Stimulated activated CD8-positive, alpha-beta memory T cell treated with anti-CD3 and anti-CD28 coated beads, Interleukin-12 subunit alpha, Interleukin-12 subunit beta, amount 100 ng/mL, for 1 hour (primary cell): Measurements from ENCODE around the gene WSCD2.

Experiments used
- DNase-seq: peaks from one replicate; pipeline ENCODE4 v3.0.0-alpha.2; 2020; ENCODE audit warnings: low read depth

WSCD2 gene

GRCh38 chr12:108162207-108162606 lies 33.1 kb downstream of the WSCD2 start:
- no peak for DNase-seq

DNA sequence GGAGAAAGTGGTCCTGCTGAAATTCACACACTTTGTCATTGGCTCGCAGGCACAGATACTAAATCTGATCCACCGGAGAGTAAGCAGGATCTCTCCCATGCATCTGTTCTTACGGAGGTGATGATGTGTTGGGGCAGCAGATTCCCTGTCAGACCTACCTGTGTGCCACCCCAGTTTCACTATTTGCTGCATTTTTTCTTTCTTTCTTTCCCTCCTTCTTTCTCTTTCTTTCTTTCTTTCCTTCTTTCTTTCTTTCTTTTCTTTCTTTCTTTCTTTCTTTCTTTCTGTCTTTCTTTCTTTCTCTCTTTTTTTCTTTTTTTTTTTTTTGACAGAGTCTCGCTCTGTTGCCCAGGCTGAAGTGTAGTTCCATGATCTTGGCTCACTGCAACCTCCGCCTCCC lies 37.4 kb downstream of the WSCD2 start:
- no peak for DNase-seq

DNA sequence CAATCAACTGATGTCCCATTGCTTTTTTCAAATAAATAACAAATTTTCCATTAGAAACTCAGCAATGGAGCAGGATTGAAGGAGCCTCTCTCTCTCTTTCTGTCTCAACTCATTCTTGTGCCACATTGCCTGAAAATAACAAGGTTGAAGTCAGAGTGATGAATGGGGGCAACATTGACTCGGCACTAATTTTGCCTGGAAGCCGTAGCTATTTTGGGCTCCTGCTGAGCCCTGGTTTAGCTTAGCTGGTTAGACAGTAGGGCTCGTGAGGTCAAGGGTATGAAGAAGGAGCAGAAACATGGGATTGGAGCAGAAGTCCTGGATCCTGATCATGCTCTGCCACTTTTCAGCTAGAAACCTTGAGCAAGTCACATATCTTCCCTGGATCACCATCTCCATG lies 38.9 kb downstream of the WSCD2 start:
- no peak for DNase-seq

- DNase-seq: no peak
Measured at GRCh38 chr12:108169708-108170107, 40.6 kb downstream of the WSCD2 start.

DNA sequence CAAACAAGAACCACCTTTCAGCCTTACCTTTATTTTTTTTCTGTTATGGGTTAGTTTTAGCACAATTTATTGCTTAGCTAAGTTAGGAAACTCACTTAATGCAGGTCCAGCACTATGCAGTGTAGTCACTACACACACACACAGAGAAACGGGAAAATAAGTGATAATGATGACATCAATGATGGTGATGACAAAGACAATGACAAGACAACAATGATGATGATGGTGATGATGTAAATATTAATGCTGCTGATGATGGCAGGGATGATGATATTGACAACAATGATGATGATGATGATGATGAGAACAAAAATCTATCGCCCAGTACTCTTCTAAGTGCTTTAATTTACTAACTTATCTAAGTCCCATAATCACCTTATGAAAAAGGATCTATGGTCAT lies 41.1 kb downstream of the WSCD2 start:
- no peak for DNase-seq

- DNase-seq: no peak
Measured at GRCh38 chr12:108172033-108172432, 42.9 kb downstream of the WSCD2 start.

DNA sequence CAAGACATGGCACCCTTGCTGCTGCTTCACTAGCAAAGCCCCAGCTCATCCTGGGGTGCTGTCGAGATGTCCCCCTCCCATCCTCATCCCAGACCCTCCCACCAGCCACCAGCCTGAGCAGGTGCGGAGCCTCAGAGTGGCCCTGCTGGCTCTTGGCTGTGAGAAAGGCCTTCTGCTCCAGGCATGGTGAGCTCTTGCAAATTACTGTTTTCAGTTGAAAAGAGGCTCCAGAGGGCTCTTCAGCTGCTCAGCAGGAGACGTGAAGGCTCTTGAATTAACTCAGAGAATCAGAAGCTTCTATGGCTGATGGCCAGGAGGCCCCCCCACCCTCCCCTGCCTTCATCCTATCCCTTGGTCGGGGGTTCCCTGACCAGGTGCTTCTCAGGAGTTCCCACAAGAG lies 44.1 kb downstream of the WSCD2 start:
- no peak for DNase-seq

DNA sequence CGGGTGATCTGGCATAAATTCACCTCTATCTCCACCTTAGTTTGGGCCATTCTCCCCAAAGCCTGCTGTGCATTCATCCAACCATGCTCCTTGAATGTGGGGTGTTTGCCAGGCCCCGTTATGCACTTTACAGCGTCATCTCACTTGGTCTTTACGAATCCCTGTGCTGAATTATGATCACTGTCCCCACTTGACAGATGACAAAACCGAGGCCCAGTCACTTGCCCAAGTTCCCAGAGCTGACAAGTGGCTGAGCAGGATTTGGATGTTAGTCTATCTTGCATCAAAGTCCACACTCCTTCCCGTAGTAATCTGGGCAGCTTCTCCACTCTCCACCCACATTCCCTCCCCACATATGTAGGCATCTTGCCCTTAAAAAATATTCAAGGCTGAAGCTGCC lies 44.8 kb downstream of the WSCD2 start:
- DNase-seq: no peak

DNA sequence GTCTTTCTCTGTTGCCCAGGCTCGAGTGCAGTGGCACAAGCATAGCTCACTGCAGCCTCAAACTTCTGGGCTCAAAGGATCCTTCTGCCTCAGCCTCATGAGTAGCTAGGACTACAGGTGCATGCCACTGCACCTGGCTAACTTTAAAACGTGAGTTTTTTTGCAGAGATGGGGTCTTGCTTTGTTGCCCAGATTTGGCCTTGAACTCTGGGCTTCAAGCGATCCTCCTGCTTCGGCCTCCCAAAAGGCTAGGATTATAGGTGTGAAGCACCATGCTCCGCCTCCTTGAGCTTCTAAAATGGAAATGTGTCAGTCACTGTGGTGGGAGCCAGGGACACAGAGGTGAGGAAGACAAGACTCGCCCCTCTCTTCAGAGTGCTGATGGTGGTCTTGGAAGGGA lies 45.6 kb downstream of the WSCD2 start:
- DNase-seq: no peak

GRCh38 chr12:108175310-108175709 lies 46.2 kb downstream of the WSCD2 start:
- DNase-seq: no peak

DNA sequence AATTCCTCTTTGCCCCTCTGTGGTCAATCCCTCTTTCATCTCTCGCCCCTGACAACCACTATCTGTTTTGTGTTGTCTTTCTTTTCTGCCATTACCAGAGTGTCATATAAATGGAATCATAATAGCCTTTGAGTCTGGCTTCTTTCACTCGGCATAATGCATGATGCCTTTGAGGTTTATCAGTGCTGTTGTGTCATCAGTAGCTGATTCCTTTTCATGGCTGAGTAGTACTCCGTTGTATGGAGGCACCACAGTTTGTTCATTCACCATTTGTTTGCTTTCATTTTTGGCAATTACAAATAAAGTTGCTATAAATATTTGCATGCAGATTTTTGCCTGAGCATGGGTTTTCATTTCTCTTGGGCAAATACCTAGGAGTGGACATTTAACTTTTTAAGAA lies 47.2 kb downstream of the WSCD2 start:
- no peak for DNase-seq

DNA sequence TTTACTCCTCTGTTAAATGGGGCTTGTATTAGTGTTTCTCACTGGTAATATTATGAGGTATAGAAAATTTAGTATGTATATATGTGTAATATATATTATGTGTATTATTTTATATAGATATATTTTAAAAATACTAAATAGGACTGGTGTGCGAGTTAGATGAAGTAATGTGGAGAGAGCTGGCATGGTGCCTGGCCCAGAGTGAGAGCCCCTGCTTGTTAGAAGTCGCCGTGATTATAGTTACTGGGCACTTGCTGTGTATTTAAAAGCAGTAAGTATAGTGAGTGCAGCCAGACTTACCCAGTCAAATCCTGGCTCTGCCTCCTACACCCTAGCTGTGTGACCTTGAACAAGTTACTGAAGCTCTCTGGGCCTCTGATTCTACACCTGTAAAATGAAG lies 48.0 kb downstream of the WSCD2 start:
- DNase-seq: no peak

- no peak for DNase-seq
Measured at GRCh38 chr12:108179305-108179704, 50.2 kb downstream of the WSCD2 start.

- no peak for DNase-seq
Measured at GRCh38 chr12:108180255-108181094, 51.4 kb downstream of the WSCD2 start.

DNA sequence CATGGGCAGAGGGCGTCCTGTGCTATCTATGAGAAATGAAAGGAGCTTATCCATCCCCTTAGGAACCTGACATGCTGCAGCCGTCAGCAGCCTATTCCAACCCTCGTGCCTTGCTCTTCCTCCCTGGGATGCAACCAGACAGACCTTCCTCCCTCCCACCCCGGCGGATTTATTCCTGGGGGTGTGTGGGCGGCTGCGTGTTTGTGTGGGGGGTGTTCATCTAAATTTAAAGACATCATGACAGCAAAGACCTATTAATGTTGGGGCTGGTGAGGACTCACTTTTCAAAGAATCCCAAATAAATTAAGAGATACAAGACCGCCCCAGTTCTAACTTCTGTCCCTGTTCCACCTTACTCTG lies 52.0 kb downstream of the WSCD2 start:
- no peak for DNase-seq

- DNase-seq: no peak
Measured at GRCh38 chr12:108182096-108182495, 53.0 kb downstream of the WSCD2 start.

DNA sequence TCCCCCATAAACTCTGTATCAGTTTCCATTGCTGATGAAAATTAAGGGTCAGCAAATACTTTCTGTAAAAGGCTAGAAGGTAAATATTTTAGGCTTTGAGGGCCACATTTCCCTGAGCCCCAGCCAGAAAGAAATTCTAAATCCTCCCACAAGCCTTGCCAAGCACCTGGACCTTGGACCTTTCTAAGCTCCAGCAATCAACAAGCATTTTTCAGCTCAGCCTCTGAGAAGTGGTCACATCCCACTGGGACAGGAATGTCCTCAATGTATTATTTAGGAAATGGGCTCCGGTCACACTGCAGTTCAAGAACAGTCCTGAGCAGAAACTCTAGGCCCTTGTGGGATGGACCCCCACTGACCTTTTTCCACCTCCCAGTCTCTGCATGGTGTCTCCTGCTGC lies 55.9 kb downstream of the WSCD2 start:
- no peak for DNase-seq

DNA sequence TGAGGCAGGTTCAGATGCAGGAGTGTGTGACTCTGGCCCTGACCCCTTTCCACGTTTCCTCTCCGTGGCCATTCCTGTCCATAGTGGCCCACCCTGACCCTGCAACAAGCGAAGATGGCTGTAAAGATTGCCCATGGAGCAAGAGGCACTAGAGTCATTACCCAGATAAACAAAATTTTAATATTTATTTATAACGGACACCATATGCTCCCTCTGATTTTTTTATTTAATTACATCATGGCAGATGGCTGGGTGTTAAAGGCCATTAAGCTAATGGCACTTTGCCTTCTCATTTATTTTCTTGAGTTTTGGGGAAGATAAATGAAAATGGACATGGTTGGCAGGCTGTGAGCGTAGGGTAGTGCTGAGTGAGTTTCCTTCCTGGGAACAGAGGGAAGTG lies 58.7 kb downstream of the WSCD2 start:
- no peak for DNase-seq

GRCh38 chr12:108190529-108190928 lies 61.4 kb downstream of the WSCD2 start:
- no peak for DNase-seq

GRCh38 chr12:108191086-108191485 lies 62.0 kb downstream of the WSCD2 start:
- no peak for DNase-seq

GRCh38 chr12:108191938-108192337 lies 62.9 kb downstream of the WSCD2 start:
- no peak for DNase-seq

DNA sequence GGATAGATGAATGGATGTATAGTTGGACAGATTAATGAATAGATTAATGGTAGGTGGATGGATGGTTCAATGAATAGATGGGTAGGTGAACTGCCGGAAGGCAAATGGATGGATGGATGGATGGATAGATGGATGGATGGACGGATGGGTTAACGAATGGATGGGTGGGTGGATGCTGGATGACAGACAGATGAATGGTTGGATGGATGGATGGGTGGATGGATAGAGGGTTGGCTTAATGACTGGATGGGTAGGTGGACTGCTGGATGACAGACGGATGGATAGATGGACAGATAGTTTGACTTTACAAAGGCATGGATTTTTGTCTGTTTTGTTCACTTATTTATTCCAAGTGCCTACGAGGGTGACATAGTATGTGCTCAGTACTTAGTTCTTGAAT lies 64.4 kb downstream of the WSCD2 start:
- no peak for DNase-seq

- DNase-seq: no peak
Measured at GRCh38 chr12:108193917-108194316, 64.8 kb downstream of the WSCD2 start.

DNA sequence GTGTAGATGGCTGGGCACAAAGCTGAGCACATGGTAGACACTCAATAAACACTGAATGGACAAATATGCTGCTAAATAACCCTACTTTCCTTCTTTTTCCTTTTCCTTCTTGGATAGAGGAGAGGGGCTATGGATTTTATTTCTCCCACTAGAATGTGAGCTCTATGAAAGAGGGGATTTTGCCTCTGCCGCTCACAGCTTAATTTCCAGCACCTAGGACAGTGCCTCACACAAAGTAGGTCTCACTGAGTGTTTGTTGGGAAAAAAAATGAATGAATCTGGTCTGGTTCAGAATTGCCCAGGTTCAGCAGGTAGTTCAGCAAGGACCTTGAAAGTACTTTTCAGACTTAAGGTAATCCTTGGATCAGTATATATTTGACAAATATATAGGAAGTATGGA lies 65.5 kb downstream of the WSCD2 start:
- no peak for DNase-seq
